ENCODE data around the gene SUOX. TPM values are rescaled to one million over a fixed set of nuclear protein-coding genes. Genes with fewer than 3 reads are reported as not detected.
"Not testable (repeated sequence)": the region's sequence is repeated elsewhere in the genome, so short reads cannot be mapped to it uniquely, and the experiment has no call there.

SUOX gene
- total and polyA plus RNA-seq, 8 donors: 8.4 to 67.7 (median 10.9) TPM

- H3K36me3 ChIP-seq: peaks cover 5 to 35% (median 31%) of the 10 kb centered on the region in 4 donors
- no peak for TF ChIP-seq EP300 (IDR thresholded peaks at IDR 0.05)
- no peak for TF ChIP-seq POLR2A (IDR thresholded peaks at IDR 0.05)
- TF ChIP-seq CTCF (IDR thresholded peaks at IDR 0.05): no peak
- TF ChIP-seq POLR2AphosphoS5 (IDR thresholded peaks at IDR 0.05): no peak
- no peaks in the 10 kb centered on the region for H3K9me3 ChIP-seq
- no peak for DNase-seq
- peak overlapping the region in 1 of 5 donors; percentile 53 for H3K27ac ChIP-seq
- peaks cover 42 to 73% (median 46%) of the 10 kb centered on the region in 4 donors for H3K4me1 ChIP-seq
- H3K27me3 ChIP-seq: no peaks in the 10 kb centered on the region
- 93 to 96% (median 94%) methylated on average over 7 of the region's 7 CpGs for WGBS, 5 donors
- intact Hi-C loops (cut with DNase I; ENCODE audit: low total_unique reads): no loop called here
- H3K4me3 ChIP-seq: no peak overlapping the region
Measured at GRCh38 chr12:55978393-55978792, 18.7 kb upstream of the SUOX start.

GRCh38 chr12:55979069-55979468 is 18.0 kb upstream of the SUOX start:
- H3K27me3 ChIP-seq: no peaks in the 10 kb centered on the region
- peaks cover 10 to 42% (median 37%) of the 10 kb centered on the region in 4 donors for H3K36me3 ChIP-seq
- 31 to 74% (median 62%) methylated on average over 3 of the region's 3 CpGs for WGBS, 5 donors
- DNase-seq: no peak
- H3K4me1 ChIP-seq: peaks cover 42 to 79% (median 46%) of the 10 kb centered on the region in 4 donors
- no peaks in the 10 kb centered on the region for H3K9me3 ChIP-seq
- no peak for TF ChIP-seq EP300 (IDR thresholded peaks at IDR 0.05)
- TF ChIP-seq POLR2AphosphoS5 (IDR thresholded peaks at IDR 0.05): peak in 1 of 3 donors; percentile 6
- no peak for TF ChIP-seq POLR2A (IDR thresholded peaks at IDR 0.05)
- no peak overlapping the region for H3K4me3 ChIP-seq
- intact Hi-C loops (cut with DNase I; ENCODE audit: low total_unique reads): no loop called here
- H3K27ac ChIP-seq: peak overlapping the region in 2 of 5 donors; percentile 17 to 53

GRCh38 chr12:55981882-55982281 is 15.2 kb upstream of the SUOX start:
- H3K27ac ChIP-seq, DNase-seq, H3K4me3 ChIP-seq, H3K27me3 ChIP-seq, H3K9me3 ChIP-seq: not testable (repeated sequence)
- intact Hi-C loops (cut with DNase I; ENCODE audit: low total_unique reads): loop anchor here (10.0 kb wide), 1 partner anchor 53 kb away; no protein-coding TSS in a partner anchor
- WGBS, 5 donors: 55 to 78% (median 59%) methylated on average over 5 of the region's 5 CpGs
- Histone ChIP-seq H3K4me1 (peaks cover 20 to 66% (median 23%) of the 10 kb centered on the region in 4 donors), H3K36me3 (peaks cover 21 to 69% (median 61%) of the 10 kb centered on the region in 4 donors)

- H3K4me3 ChIP-seq: no peak overlapping the region
- no peaks in the 10 kb centered on the region for H3K27me3 ChIP-seq
- WGBS, 5 donors: 78 to 86% (median 80%) methylated on average over 3 of the region's 3 CpGs
- intact Hi-C loops (cut with DNase I; ENCODE audit: low total_unique reads): loop anchor here (10.0 kb wide), 1 partner anchor 52 kb away; no protein-coding TSS in a partner anchor
- peaks cover 26 to 73% (median 64%) of the 10 kb centered on the region in 4 donors for H3K36me3 ChIP-seq
- no peak for DNase-seq
- H3K4me1 ChIP-seq: peaks cover 14 to 60% (median 17%) of the 10 kb centered on the region in 4 donors
- no peaks in the 10 kb centered on the region for H3K9me3 ChIP-seq
- TF ChIP-seq POLR2AphosphoS5 (IDR thresholded peaks at IDR 0.05) (no peak), EP300 (IDR thresholded peaks at IDR 0.05) (no peak), CTCF (IDR thresholded peaks at IDR 0.05) (no peak), POLR2A (IDR thresholded peaks at IDR 0.05) (no peak)
- H3K27ac ChIP-seq: no peak overlapping the region
Measured at GRCh38 chr12:55982319-55982936, 14.6 kb upstream of the SUOX start.

- TF ChIP-seq POLR2A (IDR thresholded peaks at IDR 0.05): no peak
- TF ChIP-seq CTCF (IDR thresholded peaks at IDR 0.05): no peak
- no peak for TF ChIP-seq POLR2AphosphoS5 (IDR thresholded peaks at IDR 0.05)
- TF ChIP-seq EP300 (IDR thresholded peaks at IDR 0.05): no peak
- no peaks in the 10 kb centered on the region for H3K27me3 ChIP-seq
- intact Hi-C loops (cut with DNase I; ENCODE audit: low total_unique reads): loop anchor here (10.0 kb wide), 1 partner anchor 51 kb away; no protein-coding TSS in a partner anchor
- H3K27ac ChIP-seq: no peak overlapping the region
- DNase-seq: no peak
- H3K36me3 ChIP-seq: peaks cover 33 to 77% (median 73%) of the 10 kb centered on the region in 4 donors
- peaks cover 5 to 51% (median 9%) of the 10 kb centered on the region in 4 donors for H3K4me1 ChIP-seq
- H3K4me3 ChIP-seq: no peak overlapping the region
- no peaks in the 10 kb centered on the region for H3K9me3 ChIP-seq
- 58 to 70% (median 66%) methylated on average over 4 of the region's 4 CpGs for WGBS, 5 donors
Measured at GRCh38 chr12:55983232-55983842, 13.7 kb upstream of the SUOX start.

Data from stomach (tissue), 9 donors.